GM10248 (cell line): ENCODE data around the gene SYCP1.

ENCODE experiments used
- CTCF ChIA-PET: fragments of 300-600 bp; sonication (Branson Sonifier 250); formaldehyde crosslinking; extraction: SDS; loops from one replicate; lab custom pipeline; 2021; ENCODE audit warnings: antibody characterized with exemption; lab: Yijun Ruan, JAX
- POLR2A ChIA-PET: fragments of 350-650 bp; sonication (Branson Sonifier 250); formaldehyde crosslinking; extraction: SDS; loops from one replicate; lab custom pipeline; 2020; ENCODE audit warnings: antibody characterized with exemption; lab: Yijun Ruan, JAX
- DNase-seq: peaks from one replicate; pipeline ENCODE4 v3.0.0; 2012; ENCODE audit errors: extremely low spot score
- CTCF ChIP-seq: IDR thresholded peaks from 2 replicates; pipeline ENCODE4 v1.5.1; 2012; ENCODE audit warnings: mild to moderate bottlenecking, low read depth; ENCODE audit errors: extremely low read depth, missing control alignments, control extremely low read depth

Gene SYCP1

GRCh38 chr1:114832057-114832456 is 22.6 kb upstream of the SYCP1 start:
- ChIA-PET POLR2A (no interaction called here), CTCF (interaction anchor here (1.3 kb wide), 1 partner anchor 11 kb away, joined by 3 read pairs; no protein-coding TSS in a partner anchor)
- DNase-seq: no peak
- no peak for TF ChIP-seq CTCF

GRCh38 chr1:114833421-114833820 is 21.2 kb upstream of the SYCP1 start:
- ChIA-PET CTCF (interaction anchor here (0.8 kb wide), 1 partner anchor 9 kb away, joined by 3 read pairs; no protein-coding TSS in a partner anchor), POLR2A (no interaction called here)
- no peak for DNase-seq
- TF ChIP-seq CTCF: no peak

- no peak for TF ChIP-seq CTCF
- ChIA-PET CTCF (no interaction called here), POLR2A (no interaction called here)
Observed at GRCh38 chr1:114844270-114844669, 10.4 kb upstream of the SYCP1 start.

GRCh38 chr1:114853584-114853983 is 1.1 kb upstream of the SYCP1 start:
- no peak for TF ChIP-seq CTCF
- no peak for DNase-seq
- POLR2A ChIA-PET: no interaction called here
- CTCF ChIA-PET: no interaction called here

More at GRCh38 chr1:114844270-114844669, 10.4 kb upstream of the SYCP1 start:
- DNase-seq: no peak

GRCh38 chr1:114861384-114861783 is 6.7 kb downstream of the SYCP1 start:
- ChIA-PET CTCF (no interaction called here), POLR2A (no interaction called here)
- no peak for DNase-seq
- TF ChIP-seq CTCF: no peak

GRCh38 chr1:114892194-114892918 is 37.7 kb downstream of the SYCP1 start:
- no peak for DNase-seq
- CTCF ChIA-PET: no interaction called here
- TF ChIP-seq CTCF: no peak
- POLR2A ChIA-PET: no interaction called here
